Omental fat pad (tissue), 4 donors: ENCODE data around the gene DPP9. TPM values are rescaled to one million over a fixed set of nuclear protein-coding genes. Genes with fewer than 3 reads are reported as not detected.
A peak's percentile ranks its signal among the peaks of the same experiment; 100 is the strongest.

Experiments used
- ATAC-seq: fragments of 150-250 bp; one replicate; pipeline ENCODE4 v1.9.1; 2016; ENCODE audit warnings: mild to moderate bottlenecking, moderate library complexity; ENCODE audit not compliant: low FRiP score
- DNase-seq: peaks from one replicate; pipeline ENCODE4 v3.0.0-alpha.2; 2019; ENCODE audit warnings: low spot score
- CTCF ChIP-seq, 3 donors: fragments of 450-650 bp; IDR thresholded peaks; one replicate each; pipeline ENCODE4 v1.5.1; 2016 to 2017; ENCODE audit warnings: antibody characterized with exemption in 3 of 3, mild to moderate bottlenecking in 3 of 3, moderate library complexity in 2 of 3
- total RNA-seq, 4 donors: library from RNA; depleted of rRNA; stranded (reverse); fragments of >200 nt; gene quantifications; one replicate each; pipeline ENCODE4 v1.1.0, GENCODE V29; 2016

Gene DPP9
- total RNA-seq, 4 donors from 2014 or later: 25.3 to 42.9 (median 41.0) TPM

- TF ChIP-seq CTCF (IDR thresholded peaks at IDR 0.05): no peak
- no peak for DNase-seq
- ATAC-seq: no peak
Observed at GRCh38 chr19:4740092-4740491, 16.4 kb upstream of the DPP9 start.

GRCh38 chr19:4738734-4739133 is 15.1 kb upstream of the DPP9 start:
- DNase-seq (no peak), ATAC-seq (no peak)
- TF ChIP-seq CTCF (IDR thresholded peaks at IDR 0.05): no peak

- no peak for ATAC-seq
- no peak for TF ChIP-seq CTCF (IDR thresholded peaks at IDR 0.05)
- DNase-seq: no peak
Observed at GRCh38 chr19:4737955-4738600, 14.4 kb upstream of the DPP9 start.

- ATAC-seq (no peak), DNase-seq (no peak)
- TF ChIP-seq CTCF (IDR thresholded peaks at IDR 0.05): no peak
Observed at GRCh38 chr19:4733755-4734345, 10.2 kb upstream of the DPP9 start.

- ATAC-seq: peak; percentile 82
- no peak for TF ChIP-seq CTCF (IDR thresholded peaks at IDR 0.05)
- no peak for DNase-seq
Observed at GRCh38 chr19:4732680-4733114, 9.1 kb upstream of the DPP9 start.

- ATAC-seq (no peak), DNase-seq (no peak)
- no peak for TF ChIP-seq CTCF (IDR thresholded peaks at IDR 0.05)
Observed at GRCh38 chr19:4730740-4731171, 7.1 kb upstream of the DPP9 start.

GRCh38 chr19:4728871-4729270 is 5.2 kb upstream of the DPP9 start:
- TF ChIP-seq CTCF (IDR thresholded peaks at IDR 0.05): no peak
- no peak for ATAC-seq
- no peak for DNase-seq
